ENCODE results near the gene NDUFS7.

NDUFS7 gene

DNA sequence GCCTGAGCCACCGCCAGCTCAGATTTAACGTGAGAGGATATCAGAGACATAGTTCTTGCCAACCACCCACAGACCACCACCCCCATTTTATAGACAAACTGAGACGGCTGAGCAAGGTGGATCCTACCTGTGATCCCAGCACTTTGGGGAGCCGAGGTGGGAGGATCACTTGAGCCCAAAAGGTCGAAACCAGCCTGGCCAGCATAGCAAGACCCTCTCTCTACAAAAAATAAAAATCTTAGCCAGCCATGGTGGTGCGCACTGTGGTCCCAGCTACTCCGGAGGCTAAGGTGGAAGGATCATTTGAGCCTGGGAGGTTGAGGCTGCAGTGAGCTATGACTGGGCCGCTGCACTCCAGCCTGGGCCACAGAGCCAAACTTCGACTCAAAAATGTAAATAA is 30.6 kb upstream of the NDUFS7 start:
- no peak for DNase-seq (ENCODE audit: low spot score)
- TF ChIP-seq, protein P1, sequence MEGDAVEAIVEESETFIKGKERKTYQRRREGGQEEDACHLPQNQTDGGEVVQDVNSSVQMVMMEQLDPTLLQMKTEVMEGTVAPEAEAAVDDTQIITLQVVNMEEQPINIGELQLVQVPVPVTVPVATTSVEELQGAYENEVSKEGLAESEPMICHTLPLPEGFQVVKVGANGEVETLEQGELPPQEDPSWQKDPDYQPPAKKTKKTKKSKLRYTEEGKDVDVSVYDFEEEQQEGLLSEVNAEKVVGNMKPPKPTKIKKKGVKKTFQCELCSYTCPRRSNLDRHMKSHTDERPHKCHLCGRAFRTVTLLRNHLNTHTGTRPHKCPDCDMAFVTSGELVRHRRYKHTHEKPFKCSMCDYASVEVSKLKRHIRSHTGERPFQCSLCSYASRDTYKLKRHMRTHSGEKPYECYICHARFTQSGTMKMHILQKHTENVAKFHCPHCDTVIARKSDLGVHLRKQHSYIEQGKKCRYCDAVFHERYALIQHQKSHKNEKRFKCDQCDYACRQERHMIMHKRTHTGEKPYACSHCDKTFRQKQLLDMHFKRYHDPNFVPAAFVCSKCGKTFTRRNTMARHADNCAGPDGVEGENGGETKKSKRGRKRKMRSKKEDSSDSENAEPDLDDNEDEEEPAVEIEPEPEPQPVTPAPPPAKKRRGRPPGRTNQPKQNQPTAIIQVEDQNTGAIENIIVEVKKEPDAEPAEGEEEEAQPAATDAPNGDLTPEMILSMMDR (IDR thresholded peaks at IDR 0.05; ENCODE audit: extremely low read depth, missing control alignments), result no peak

DNA sequence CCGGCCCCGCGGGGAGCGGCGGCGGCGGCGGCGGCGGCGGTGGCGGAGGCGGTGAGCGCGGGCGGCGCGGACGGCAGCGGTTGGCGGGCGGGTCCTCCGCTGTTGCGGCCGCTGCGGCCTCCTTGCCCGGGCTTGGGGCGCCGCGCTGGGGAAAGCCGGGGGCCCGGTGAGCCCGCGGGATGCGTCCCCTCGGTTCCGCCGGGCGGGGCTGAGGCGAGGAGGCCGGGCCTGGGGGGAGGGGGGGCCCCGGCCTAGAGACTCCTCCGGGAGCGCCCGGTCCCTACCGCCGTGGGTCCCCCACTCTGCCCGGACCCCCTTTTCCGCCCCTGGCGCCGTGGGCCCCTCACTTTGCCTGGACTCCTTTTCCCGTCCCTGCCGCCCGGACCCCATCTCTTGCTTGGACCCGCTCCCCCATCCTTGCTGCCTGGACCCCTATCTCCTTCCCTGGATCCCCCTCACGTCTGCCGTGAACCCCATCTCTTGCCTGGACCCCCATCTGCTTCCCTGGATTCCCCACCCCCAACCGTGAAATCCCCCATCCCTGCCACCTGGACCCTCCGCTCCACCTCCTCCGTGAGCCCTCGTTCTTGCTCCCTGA is 28.6 kb upstream of the NDUFS7 start:
- no peak for DNase-seq (ENCODE audit: low spot score)
- TF ChIP-seq, protein P1 (IDR thresholded peaks at IDR 0.05; ENCODE audit: extremely low read depth, missing control alignments), result no peak

DNA sequence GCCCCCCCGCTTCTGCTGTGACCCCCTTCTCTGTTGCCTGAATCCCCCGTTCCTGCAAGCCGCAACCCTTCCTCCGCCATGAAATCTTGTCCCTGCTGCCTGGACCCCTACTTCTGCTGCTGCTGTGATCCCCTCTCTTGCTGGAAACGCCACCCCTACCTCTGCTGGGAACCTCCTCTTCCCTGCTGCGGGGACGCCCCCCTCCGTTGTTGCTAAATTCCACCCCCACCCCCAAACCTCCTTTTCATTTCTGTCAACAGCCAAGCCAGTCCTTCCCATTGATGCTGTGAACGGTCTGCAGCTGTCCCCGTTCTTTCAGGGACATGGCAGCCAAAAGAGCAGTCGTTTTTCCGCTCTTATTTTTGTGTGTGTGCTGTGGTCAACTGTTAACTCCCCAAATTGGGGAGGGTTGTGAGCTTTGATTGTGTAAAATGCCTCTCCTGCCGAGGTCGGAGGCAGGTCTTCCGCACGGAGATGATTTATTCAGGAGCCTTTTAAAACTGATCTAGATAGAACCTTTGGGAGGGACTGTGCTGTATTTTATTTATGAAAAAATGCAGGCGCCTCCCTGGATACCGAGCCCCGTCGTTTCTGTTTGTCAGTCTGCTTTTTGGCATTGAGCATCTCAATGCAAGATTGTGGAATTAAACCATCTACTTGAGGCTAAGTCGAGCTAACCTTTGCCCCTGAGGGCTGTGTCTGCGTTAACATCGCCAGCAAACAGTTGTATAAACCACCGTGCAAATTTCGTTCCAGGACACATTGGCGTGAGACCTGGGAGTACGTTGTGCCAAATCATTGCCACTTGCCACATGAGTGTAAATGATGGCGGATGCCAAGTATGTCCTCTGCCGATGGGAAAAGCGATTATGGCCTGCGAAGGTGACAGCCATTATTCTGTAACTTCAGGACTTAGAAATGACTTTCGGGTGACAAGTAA is 27.9 kb upstream of the NDUFS7 start:
- TF ChIP-seq, protein P1 (IDR thresholded peaks at IDR 0.05; ENCODE audit: extremely low read depth, missing control alignments), result no peak
- peak; percentile 56 for DNase-seq (ENCODE audit: low spot score)

GRCh38 chr19:1356508-1356865 is 27.2 kb upstream of the NDUFS7 start:
- DNase-seq (ENCODE audit: low spot score), result no peak

DNA sequence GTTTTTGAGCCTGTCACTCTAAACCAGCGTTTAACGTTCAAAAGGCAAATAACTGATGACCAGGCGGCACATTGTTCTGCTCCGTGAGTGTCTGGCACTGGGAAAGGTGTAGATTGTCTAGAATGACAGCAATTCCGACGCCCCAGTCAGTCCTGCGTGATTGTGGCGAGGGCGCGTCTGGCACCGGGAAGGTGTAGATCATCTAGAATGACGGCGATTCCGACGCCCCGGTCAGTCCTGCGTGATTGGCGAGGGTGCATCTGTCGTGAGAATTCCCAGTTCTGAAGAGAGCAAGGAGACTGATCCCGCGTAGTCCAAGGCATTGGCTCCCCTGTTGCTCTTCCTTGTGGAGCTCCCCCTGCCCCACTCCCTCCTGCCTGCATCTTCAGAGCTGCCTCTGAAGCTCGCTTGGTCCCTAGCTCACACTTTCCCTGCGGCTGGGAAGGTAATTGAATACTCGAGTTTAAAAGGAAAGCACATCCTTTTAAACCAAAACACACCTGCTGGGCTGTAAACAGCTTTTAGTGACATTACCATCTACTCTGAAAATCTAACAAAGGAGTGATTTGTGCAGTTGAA is 26.1 kb upstream of the NDUFS7 start:
- DNase-seq (ENCODE audit: low spot score), result no peak
- TF ChIP-seq, protein P1 (IDR thresholded peaks at IDR 0.05; ENCODE audit: extremely low read depth, missing control alignments), result no peak

More at GRCh38 chr19:1356508-1356865, 27.2 kb upstream of the NDUFS7 start:
- TF ChIP-seq, protein P1 (IDR thresholded peaks at IDR 0.05; ENCODE audit: extremely low read depth, missing control alignments), result no peak

GRCh38 chr19:1360126-1360817 is 23.4 kb upstream of the NDUFS7 start:
- DNase-seq (ENCODE audit: low spot score), result no peak
- TF ChIP-seq, protein P1 (IDR thresholded peaks at IDR 0.05; ENCODE audit: extremely low read depth, missing control alignments), result no peak
